ENCODE data around the gene DHRSX.
"Not testable (repeated sequence)": the region's sequence is repeated elsewhere in the genome, so short reads cannot be mapped to it uniquely, and the experiment has no call there.

DHRSX gene

GRCh38 chrX:2388669-2389068 lies 112.1 kb downstream of the DHRSX start:
- no peak for DNase-seq

- no peak for DNase-seq
These were observed 113.0 kb downstream of the DHRSX start for GRCh38 chrX:2387614-2388239.

- DNase-seq: no peak
These were observed 115.6 kb downstream of the DHRSX start for GRCh38 chrX:2385224-2385623.

GRCh38 chrX:2384486-2384885 lies 116.3 kb downstream of the DHRSX start:
- no peak for DNase-seq

GRCh38 chrX:2383735-2384134 lies 117.0 kb downstream of the DHRSX start:
- no peak for DNase-seq

- no peak for DNase-seq
These were observed 117.6 kb downstream of the DHRSX start for GRCh38 chrX:2383144-2383543.

- not testable (repeated sequence) for DNase-seq
These were observed 118.2 kb downstream of the DHRSX start for GRCh38 chrX:2382433-2383048.

GRCh38 chrX:2376166-2376565 lies 124.6 kb downstream of the DHRSX start:
- no peak for DNase-seq

GRCh38 chrX:2374086-2374485 lies 126.7 kb downstream of the DHRSX start:
- no peak for DNase-seq

- no peak for DNase-seq
These were observed 127.2 kb downstream of the DHRSX start for GRCh38 chrX:2373615-2374014.

GRCh38 chrX:2371026-2371711 lies 129.6 kb downstream of the DHRSX start:
- no peak for DNase-seq

- no peak for DNase-seq
These were observed 130.3 kb downstream of the DHRSX start for GRCh38 chrX:2370456-2370855.

GRCh38 chrX:2369206-2369605 lies 131.6 kb downstream of the DHRSX start:
- DNase-seq: no peak

GRCh38 chrX:2360731-2361130 lies 140.0 kb downstream of the DHRSX start:
- no peak for DNase-seq

GRCh38 chrX:2359522-2359921 lies 141.3 kb downstream of the DHRSX start:
- DNase-seq: not testable (repeated sequence)

- DNase-seq: no peak
These were observed 148.5 kb downstream of the DHRSX start for GRCh38 chrX:2351999-2352995.

- no peak for DNase-seq
These were observed 149.5 kb downstream of the DHRSX start for GRCh38 chrX:2351321-2351720.

GRCh38 chrX:2350703-2351102 lies 150.1 kb downstream of the DHRSX start:
- not testable (repeated sequence) for DNase-seq

- not testable (repeated sequence) for DNase-seq
These were observed 150.7 kb downstream of the DHRSX start for GRCh38 chrX:2350036-2350435.

- DNase-seq: no peak
These were observed 152.6 kb downstream of the DHRSX start for GRCh38 chrX:2348211-2348610.

GRCh38 chrX:2346158-2346557 lies 154.6 kb downstream of the DHRSX start:
- no peak for DNase-seq

GRCh38 chrX:2345562-2345961 lies 155.2 kb downstream of the DHRSX start:
- DNase-seq: no peak

- DNase-seq: no peak
These were observed 157.4 kb downstream of the DHRSX start for GRCh38 chrX:2343413-2343812.

Data from inflammatory macrophage treated with lipopolysaccharide for 1 hour (primary cell).